A673 (cell line): ENCODE results near the gene PHKA2. TPM values are rescaled to one million over a fixed set of nuclear protein-coding genes. Genes with fewer than 3 reads are reported as not detected.

ENCODE experiments used
- BruUV-seq: library from RNA; stranded (reverse); fragments of 400-500 nt; replicated peaks from 2 replicates; lab custom pipeline; 2021; lab: Mats Ljungman, UMichigan
- CTCF ChIA-PET: fragments of 300-600 bp; sonication (Branson Sonifier 250); formaldehyde crosslinking; loops from one replicate; lab custom pipeline; 2022; ENCODE audit warnings: antibody characterized with exemption; lab: Charles Lee
- POLR2A ChIA-PET: fragments of 300-600 bp; sonication (Branson Sonifier 250); formaldehyde crosslinking; loops from one replicate; lab custom pipeline; 2022; ENCODE audit warnings: antibody characterized with exemption; ENCODE audit not compliant: low non-redundant PET; lab: Charles Lee
- DNase-seq: peaks from one replicate; pipeline ENCODE4 v3.0.0-alpha.2; 2015; ENCODE audit warnings: low spot score
- H3K27ac ChIP-seq: fragments of 200-600 bp; sonication (generic); 2 replicates; pipeline ENCODE4 v1.5.1; 2016; ENCODE audit warnings: mixed run types, low read depth, mild to moderate bottlenecking, mixed read lengths, antibody characterized with exemption, low read length; ENCODE audit not compliant: poor library complexity, severe bottlenecking
- H3K27me3 ChIP-seq: fragments of 200-600 bp; sonication (generic); replicated peaks from 2 replicates; pipeline ENCODE4 v1.6.1; 2017; ENCODE audit warnings: mixed run types, low read depth, mild to moderate bottlenecking, mixed read lengths, antibody characterized with exemption, low read length; ENCODE audit not compliant: insufficient read depth, poor library complexity
- H3K36me3 ChIP-seq: fragments of 200-600 bp; sonication (generic); 2 replicates; pipeline ENCODE4 v1.6.1; 2016; ENCODE audit warnings: mixed run types, mild to moderate bottlenecking, mixed read lengths, antibody characterized with exemption, low read length; ENCODE audit not compliant: insufficient read depth, poor library complexity, severe bottlenecking
- H3K4me1 ChIP-seq: fragments of 200-600 bp; sonication (generic); 2 replicates; pipeline ENCODE4 v1.6.1; 2017; ENCODE audit warnings: mixed run types, mild to moderate bottlenecking, mixed read lengths, antibody characterized with exemption, low read length; ENCODE audit not compliant: insufficient read depth, poor library complexity, severe bottlenecking
- H3K4me3 ChIP-seq: fragments of 200-600 bp; sonication (generic); 2 replicates; pipeline ENCODE4 v1.5.1; 2016; ENCODE audit warnings: low read depth, mixed run types, mild to moderate bottlenecking, mixed read lengths, low read length; ENCODE audit not compliant: poor library complexity, severe bottlenecking
- H3K9me3 ChIP-seq: fragments of 200-600 bp; sonication (generic); 2 replicates; pipeline ENCODE4 v1.6.1; 2016; ENCODE audit warnings: mixed run types, low read depth, mild to moderate bottlenecking, mixed read lengths, antibody characterized with exemption, low read length; ENCODE audit not compliant: poor library complexity, severe bottlenecking
- CTCF ChIP-seq: fragments of 300-800, 200-600 bp; sonication (generic); conservative IDR thresholded peaks from 2 replicates; pipeline ENCODE4 v1.5.1; 2017; ENCODE audit warnings: low read depth, mild to moderate bottlenecking, antibody characterized with exemption, low read length, moderate library complexity, mixed read lengths
- EZH2 ChIP-seq: fragments of 200-600 bp; sonication (generic); IDR thresholded peaks from 2 replicates; pipeline ENCODE4 v1.6.1; 2017; ENCODE audit warnings: borderline replicate concordance, low read depth, mild to moderate bottlenecking, mixed read lengths, antibody characterized with exemption, low read length; ENCODE audit not compliant: poor library complexity, severe bottlenecking
- intact Hi-C: fragments of 100-400 bp; cut with micrococcal nuclease; formaldehyde crosslinking; loops from one replicate; pipeline ENCODE4 v1.10.0; 2022; ENCODE audit not compliant: unreplicated experiment
- total RNA-seq: library from RNA; stranded (reverse); gene quantifications from 2 replicates; pipeline ENCODE4 v1.2.3, GENCODE V29; 2021

Gene PHKA2
- total RNA-seq, 1 experiment from 2014 or later: 31.4 TPM

DNA sequence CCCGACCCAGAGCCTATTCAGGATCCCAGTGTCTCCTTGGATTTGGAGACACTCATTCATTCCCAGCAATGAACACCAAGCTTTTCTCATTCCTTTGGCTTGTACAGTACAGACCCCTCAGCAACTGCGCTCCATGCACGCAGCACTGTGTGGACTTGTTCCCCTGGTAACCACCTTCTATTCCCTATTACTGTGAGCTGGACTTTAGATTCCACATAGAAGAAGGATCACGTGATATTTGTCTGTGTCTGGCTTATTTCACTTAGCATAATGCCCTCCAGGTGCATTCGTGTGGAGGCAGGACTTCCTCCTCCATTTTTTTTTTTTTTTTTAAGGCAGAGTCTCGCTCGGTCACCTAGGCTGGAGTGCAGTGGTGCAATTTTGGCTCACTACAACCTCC is 106.4 kb downstream of the PHKA2 start:
- Histone ChIP-seq H3K4me1 (peaks cover 20% of the 10 kb centered on the region), H3K9me3 (no peaks in the 10 kb centered on the region), H3K27me3 (no peaks in the 10 kb centered on the region), H3K4me3 (no peak overlapping the region), H3K27ac (no peak overlapping the region), H3K36me3 (no peaks in the 10 kb centered on the region)
- DNase-seq: no peak
- ChIA-PET POLR2A (no interaction called here), CTCF (no interaction called here)
- intact Hi-C loops: no loop called here
- TF ChIP-seq EZH2 (no peak), CTCF (no peak)
- BruUV-seq: no TSS peak

GRCh38 chrX:18875256-18875878 is 108.5 kb downstream of the PHKA2 start:
- Histone ChIP-seq H3K36me3 (no peaks in the 10 kb centered on the region), H3K9me3 (no peaks in the 10 kb centered on the region), H3K27me3 (no peaks in the 10 kb centered on the region), H3K4me3 (no peak overlapping the region), H3K27ac (no peak overlapping the region), H3K4me1 (peaks cover 20% of the 10 kb centered on the region)
- TF ChIP-seq CTCF: no peak
- TF ChIP-seq EZH2: no peak
- DNase-seq: peak; percentile 62
- POLR2A ChIA-PET: no interaction called here
- CTCF ChIA-PET: no interaction called here
- intact Hi-C loops: no loop called here
- no TSS peak for BruUV-seq

DNA sequence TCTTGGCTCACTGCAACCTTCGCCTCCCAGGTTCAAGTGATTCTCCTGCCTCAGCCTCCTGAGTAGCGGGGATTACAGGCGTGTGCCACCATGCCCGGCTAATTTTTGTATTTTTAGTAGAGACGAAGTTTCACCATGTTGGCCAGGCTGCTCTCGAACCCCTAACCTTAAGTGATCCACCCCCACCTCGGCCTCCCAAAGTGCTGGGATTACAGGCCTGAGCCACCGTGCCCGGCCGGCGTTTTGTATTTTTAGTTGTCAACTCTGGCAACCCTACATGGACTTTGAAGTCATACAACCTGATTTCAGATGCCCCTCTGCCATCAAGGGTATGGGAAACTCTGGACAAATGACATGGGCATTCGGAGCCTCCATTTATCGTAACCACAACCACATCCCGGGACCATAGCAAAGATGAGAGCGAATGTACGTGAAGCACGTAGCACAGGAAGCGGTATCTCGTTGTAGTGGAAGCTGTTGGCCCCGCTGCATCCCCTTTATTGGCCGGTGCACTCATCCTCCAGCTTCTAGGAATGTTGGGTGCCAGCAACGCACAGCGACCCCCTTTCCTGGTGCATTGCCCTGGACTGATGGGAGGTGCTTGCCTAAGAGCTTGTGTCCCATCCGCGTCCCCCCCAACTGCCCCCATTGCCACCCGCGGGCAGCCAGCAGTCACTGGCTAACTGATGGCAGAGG is 109.2 kb downstream of the PHKA2 start:
- Histone ChIP-seq H3K27me3 (no peaks in the 10 kb centered on the region), H3K4me1 (peaks cover 20% of the 10 kb centered on the region), H3K27ac (no peak overlapping the region), H3K4me3 (no peak overlapping the region), H3K36me3 (no peaks in the 10 kb centered on the region), H3K9me3 (no peaks in the 10 kb centered on the region)
- no peak for DNase-seq
- no TSS peak for BruUV-seq
- ChIA-PET POLR2A (no interaction called here), CTCF (no interaction called here)
- intact Hi-C loops: no loop called here
- TF ChIP-seq CTCF (no peak), EZH2 (no peak)
